ENCODE data around the gene OR2T27. TPM values are rescaled to one million over a fixed set of nuclear protein-coding genes. Genes with fewer than 3 reads are reported as not detected.

OR2T27 gene
- total RNA-seq, 2 experiments from 2014 or later, result not detected

DNA sequence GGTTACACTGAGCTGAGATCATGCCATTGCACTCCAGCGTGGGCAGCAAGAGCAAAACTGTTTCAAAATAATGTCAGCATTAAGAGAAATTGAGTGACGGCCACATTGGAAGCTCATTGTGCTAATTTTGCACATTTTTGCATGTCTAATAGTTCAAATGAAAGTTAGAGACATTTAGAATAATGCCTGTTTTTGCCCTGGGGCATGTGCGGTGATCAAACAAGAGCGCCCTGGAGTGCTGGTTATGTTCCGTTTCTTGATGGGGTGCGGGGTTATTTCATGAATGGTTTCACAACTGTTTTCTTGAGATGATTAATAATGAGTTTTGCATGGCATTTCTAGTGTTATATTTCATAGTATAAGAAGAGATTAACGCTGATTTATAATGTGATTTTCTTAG, 33.6 kb downstream of the OR2T27 start:
- intact Hi-C loops (cut with micrococcal nuclease), result loop anchor here (2.0 to 5.0 kb wide), 2 partner anchors 66 to 183 kb away; no protein-coding TSS in a partner anchor
- Mint-ChIP-seq H3K9me3 (no peaks in the 10 kb centered on the region), H3K27me3 (no peaks in the 10 kb centered on the region), H3K4me1 (ENCODE audit: low read depth) (peaks cover 2% of the 10 kb centered on the region), H3K36me3 (ENCODE audit: low read depth) (no peaks in the 10 kb centered on the region), H3K27ac (no peak overlapping the region), H3K4me3 (no peak overlapping the region)
- no peak for ATAC-seq
- ChIA-PET POLR2A (interaction anchor here (0.6 kb wide), 1 partner anchor 137 kb away, joined by 3 read pairs; no protein-coding TSS in a partner anchor), CTCF (interaction anchor here (0.7 to 6.9 kb wide), 12 partner anchors 9 to 706 kb away, joined by 3 to 89 read pairs (median 3); partner anchors contain the start of gene SH3BP5L)
- DNase-seq, result no peak
- TF ChIP-seq, protein P1, sequence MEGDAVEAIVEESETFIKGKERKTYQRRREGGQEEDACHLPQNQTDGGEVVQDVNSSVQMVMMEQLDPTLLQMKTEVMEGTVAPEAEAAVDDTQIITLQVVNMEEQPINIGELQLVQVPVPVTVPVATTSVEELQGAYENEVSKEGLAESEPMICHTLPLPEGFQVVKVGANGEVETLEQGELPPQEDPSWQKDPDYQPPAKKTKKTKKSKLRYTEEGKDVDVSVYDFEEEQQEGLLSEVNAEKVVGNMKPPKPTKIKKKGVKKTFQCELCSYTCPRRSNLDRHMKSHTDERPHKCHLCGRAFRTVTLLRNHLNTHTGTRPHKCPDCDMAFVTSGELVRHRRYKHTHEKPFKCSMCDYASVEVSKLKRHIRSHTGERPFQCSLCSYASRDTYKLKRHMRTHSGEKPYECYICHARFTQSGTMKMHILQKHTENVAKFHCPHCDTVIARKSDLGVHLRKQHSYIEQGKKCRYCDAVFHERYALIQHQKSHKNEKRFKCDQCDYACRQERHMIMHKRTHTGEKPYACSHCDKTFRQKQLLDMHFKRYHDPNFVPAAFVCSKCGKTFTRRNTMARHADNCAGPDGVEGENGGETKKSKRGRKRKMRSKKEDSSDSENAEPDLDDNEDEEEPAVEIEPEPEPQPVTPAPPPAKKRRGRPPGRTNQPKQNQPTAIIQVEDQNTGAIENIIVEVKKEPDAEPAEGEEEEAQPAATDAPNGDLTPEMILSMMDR (IDR thresholded peaks at IDR 0.05), result no peak

DNA sequence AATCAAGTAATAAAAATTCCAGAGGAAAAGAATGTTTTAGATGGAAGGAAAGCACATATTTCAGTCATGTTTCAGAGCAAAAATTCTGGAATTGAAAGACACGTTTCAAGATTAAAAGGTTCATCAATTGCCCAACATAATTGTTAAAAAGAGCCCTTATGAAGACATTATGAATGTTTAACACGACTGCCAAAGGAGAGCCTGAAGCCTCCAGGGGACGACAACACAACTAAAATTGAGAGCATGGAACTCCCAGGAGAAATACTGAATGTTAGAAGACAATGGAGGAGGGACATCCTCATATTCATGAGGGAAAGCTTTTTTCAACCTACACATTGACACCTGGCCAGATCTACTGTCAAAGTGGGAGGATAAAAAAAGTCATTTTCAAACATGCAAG, 36.5 kb downstream of the OR2T27 start:
- ATAC-seq (no peak), DNase-seq (peak; percentile 77)
- intact Hi-C loops (cut with micrococcal nuclease), result loop anchor here (5.0 kb wide), 1 partner anchor 217 kb away; the partner anchor contains the start of gene OR2T1
- no peak overlapping the region for H3K4me3 Mint-ChIP-seq
- ChIA-PET CTCF (interaction anchor here (0.5 to 6.9 kb wide), 4 partner anchors 10 to 266 kb away, joined by 3 to 89 read pairs (median 4); no protein-coding TSS in a partner anchor), POLR2A (no interaction called here)
- no peaks in the 10 kb centered on the region for H3K36me3 Mint-ChIP-seq (ENCODE audit: low read depth)
- no peaks in the 10 kb centered on the region for H3K27me3 Mint-ChIP-seq
- H3K4me1 Mint-ChIP-seq (ENCODE audit: low read depth), result peaks cover 9% of the 10 kb centered on the region
- H3K27ac Mint-ChIP-seq, result no peak overlapping the region
- TF ChIP-seq, protein P1 (IDR thresholded peaks at IDR 0.05), result peak; percentile 79
- peaks cover 2% of the 10 kb centered on the region for H3K9me3 Mint-ChIP-seq

DNA sequence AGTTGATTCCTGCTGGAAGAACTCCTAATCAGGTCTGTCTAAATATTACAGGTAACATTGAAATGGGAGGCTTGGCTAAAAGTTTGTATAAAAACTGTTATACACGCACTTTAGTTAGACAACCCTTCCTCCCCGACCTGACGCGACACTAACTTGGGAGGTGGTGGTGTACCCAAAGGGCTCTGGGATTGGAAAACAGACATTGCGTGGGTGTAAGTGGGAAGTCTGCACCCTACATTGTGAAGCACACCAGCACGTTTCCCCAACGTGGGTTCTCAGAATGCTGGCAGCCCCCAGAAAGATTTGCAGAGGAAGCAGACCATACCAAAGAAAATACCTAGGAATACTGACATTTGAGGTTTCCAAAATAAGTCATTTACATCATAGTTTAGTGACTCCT, 37.2 kb downstream of the OR2T27 start:
- no peak overlapping the region for H3K4me3 Mint-ChIP-seq
- ChIA-PET CTCF (interaction anchor here (6.9 kb wide), 1 partner anchor 189 kb away, joined by 89 read pairs; no protein-coding TSS in a partner anchor), POLR2A (no interaction called here)
- no peak for ATAC-seq
- DNase-seq, result no peak
- TF ChIP-seq, protein P1 (IDR thresholded peaks at IDR 0.05), result no peak
- intact Hi-C loops (cut with micrococcal nuclease), result loop anchor here (5.0 kb wide), 1 partner anchor 216 kb away; the partner anchor contains the start of gene OR2T1
- peaks cover 2% of the 10 kb centered on the region for H3K9me3 Mint-ChIP-seq
- peaks cover 17% of the 10 kb centered on the region for H3K4me1 Mint-ChIP-seq (ENCODE audit: low read depth)
- H3K27me3 Mint-ChIP-seq, result no peaks in the 10 kb centered on the region
- H3K36me3 Mint-ChIP-seq (ENCODE audit: low read depth), result no peaks in the 10 kb centered on the region
- no peak overlapping the region for H3K27ac Mint-ChIP-seq

DNA sequence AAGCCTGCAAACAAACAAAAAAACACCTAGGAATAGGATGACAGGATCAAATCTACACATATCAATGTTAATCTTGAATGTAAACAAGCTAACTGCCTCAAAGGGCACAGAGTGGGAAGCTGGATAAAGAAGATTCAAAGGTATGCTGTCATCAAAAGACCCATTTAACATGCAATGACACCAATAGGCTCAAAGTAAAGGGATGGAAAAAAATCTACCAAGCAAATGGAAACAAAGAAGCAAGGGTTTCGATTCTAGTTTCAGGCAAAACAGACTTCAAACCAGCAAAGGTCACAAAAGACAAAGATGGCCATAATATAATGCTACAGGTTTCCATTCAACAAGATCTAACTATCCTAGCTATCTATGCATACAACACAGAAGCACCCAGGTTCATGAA, 41.6 kb downstream of the OR2T27 start:
- H3K36me3 Mint-ChIP-seq (ENCODE audit: low read depth), result no peaks in the 10 kb centered on the region
- H3K27me3 Mint-ChIP-seq, result no peaks in the 10 kb centered on the region
- TF ChIP-seq, protein P1 (IDR thresholded peaks at IDR 0.05), result no peak
- peak overlapping the region; percentile 90 for H3K27ac Mint-ChIP-seq
- peaks cover 31% of the 10 kb centered on the region for H3K4me1 Mint-ChIP-seq (ENCODE audit: low read depth)
- H3K4me3 Mint-ChIP-seq, result no peak overlapping the region
- CTCF ChIA-PET, result interaction anchor here (0.9 to 4.1 kb wide), 4 partner anchors 11 to 224 kb away, joined by 3 to 15 read pairs (median 4); partner anchors contain the start of gene ZNF672
- H3K9me3 Mint-ChIP-seq, result peaks cover 2% of the 10 kb centered on the region
- ATAC-seq, result peak; percentile 72
- POLR2A ChIA-PET, result no interaction called here
- no peak for DNase-seq
- intact Hi-C loops (cut with micrococcal nuclease), result no loop called here

DNA sequence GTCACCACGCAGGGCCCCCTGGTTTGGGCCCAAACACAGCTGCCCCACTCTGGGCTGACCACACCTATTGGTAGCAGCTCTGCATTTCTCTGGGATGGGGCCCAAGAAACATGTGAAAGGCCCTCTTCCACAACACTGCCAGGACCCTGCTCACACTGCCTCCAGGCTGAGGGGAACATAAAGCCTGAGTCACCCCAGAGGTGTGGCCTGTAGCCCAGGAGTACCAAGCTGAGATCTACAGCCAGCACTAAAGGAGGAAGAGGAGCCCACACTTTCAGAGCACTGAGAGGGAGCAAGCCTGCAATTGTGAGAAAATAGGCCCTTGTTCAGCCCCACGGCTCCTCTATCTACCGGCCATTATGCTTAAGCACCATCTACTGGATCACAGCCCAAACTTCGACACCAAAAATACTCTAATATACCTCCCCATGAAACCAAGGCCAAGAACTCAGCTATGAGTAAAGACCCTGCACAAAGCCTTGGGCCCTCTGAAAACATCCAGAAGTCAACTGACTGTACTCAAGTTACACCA, 43.4 kb downstream of the OR2T27 start:
- DNase-seq, result peak; percentile 62
- Mint-ChIP-seq H3K9me3 (peaks cover 2% of the 10 kb centered on the region), H3K27ac (peak overlapping the region; percentile 56), H3K36me3 (ENCODE audit: low read depth) (no peaks in the 10 kb centered on the region), H3K4me1 (ENCODE audit: low read depth) (peaks cover 29% of the 10 kb centered on the region), H3K27me3 (no peaks in the 10 kb centered on the region), H3K4me3 (no peak overlapping the region)
- CTCF ChIA-PET, result interaction anchor here (1.1 to 4.1 kb wide), 3 partner anchors 74 to 208 kb away, joined by 3 to 15 read pairs (median 4); no protein-coding TSS in a partner anchor
- peak; percentile 95 for ATAC-seq
- POLR2A ChIA-PET, result no interaction called here
- intact Hi-C loops (cut with micrococcal nuclease), result no loop called here
- TF ChIP-seq, protein P1 (IDR thresholded peaks at IDR 0.05), result no peak

All from activated CD8-positive, alpha-beta T cell treated with anti-CD3 and anti-CD28 coated beads for 36 hours (primary cell).